ENCODE results near the gene POLR2E. TPM values are rescaled to one million over a fixed set of nuclear protein-coding genes. Genes with fewer than 3 reads are reported as not detected.
A peak's percentile ranks its signal among the peaks of the same experiment; 100 is the strongest.

POLR2E gene
- total RNA-seq, 1 experiment from 2014 or later = 237 TPM

GRCh38 chr19:1087813-1088415 is 7.3 kb downstream of the POLR2E start:
- intact Hi-C loops (cut with micrococcal nuclease; ENCODE audit: unreplicated experiment) = no loop called here
- H3K4me2 ChIP-seq = no peak overlapping the region
- peaks cover 10% of the 10 kb centered on the region for H3K79me2 ChIP-seq (ENCODE audit: low read depth)
- no peaks in the 10 kb centered on the region for H3K27me3 ChIP-seq (ENCODE audit: insufficient read depth, low read depth)
- peaks cover 3% of the 10 kb centered on the region; the same call in 1 of the 2 replicates for H3F3A ChIP-seq (ENCODE audit: insufficient read depth, low read depth)
- no peak overlapping the region for H3K27ac ChIP-seq
- no peak for TF ChIP-seq CTCF (conservative IDR thresholded peaks at IDR 0.05)
- peaks cover 3% of the 10 kb centered on the region; the same call in 1 of the 2 replicates for H3K36me3 ChIP-seq (ENCODE audit: low read depth)
- ChIA-PET POLR2A (ENCODE audit: unreplicated experiment) (no interaction called here), CTCF (no interaction called here)
- no peak overlapping the region for H3K4me3 ChIP-seq
- peaks cover 2% of the 10 kb centered on the region; the same call in 1 of the 2 replicates for H4K20me1 ChIP-seq (ENCODE audit: insufficient read depth)
- H3K4me1 ChIP-seq (replicated peaks; ENCODE audit: insufficient read depth) = no peaks in the 10 kb centered on the region
- no peaks in the 10 kb centered on the region for H3K9me3 ChIP-seq (ENCODE audit: insufficient read depth, low read depth)
- no peak for DNase-seq
- no peaks in the 10 kb centered on the region for H3K9me2 ChIP-seq (ENCODE audit: insufficient read depth)
- BruUV-seq (replicated peaks) = no TSS peak
- H2AFZ ChIP-seq = no peak overlapping the region

GRCh38 chr19:1086613-1087012 is 8.6 kb downstream of the POLR2E start:
- Histone ChIP-seq H3K4me1 (replicated peaks; ENCODE audit: insufficient read depth) (no peaks in the 10 kb centered on the region), H2AFZ (no peak overlapping the region), H4K20me1 (ENCODE audit: insufficient read depth) (no peaks in the 10 kb centered on the region), H3K36me3 (ENCODE audit: low read depth) (0 out of 2 replicates have a peak, but pooled peaks cover 3% of the 10 kb centered on the region), H3K4me2 (no peak overlapping the region), H3K27me3 (ENCODE audit: insufficient read depth, low read depth) (no peaks in the 10 kb centered on the region), H3K9me3 (ENCODE audit: insufficient read depth, low read depth) (no peaks in the 10 kb centered on the region), H3K27ac (no peak overlapping the region), H3K4me3 (no peak overlapping the region), H3K79me2 (ENCODE audit: low read depth) (no peaks in the 10 kb centered on the region), H3F3A (ENCODE audit: insufficient read depth, low read depth) (peaks cover 4% of the 10 kb centered on the region; the same call in 1 of the 2 replicates), H3K9me2 (ENCODE audit: insufficient read depth) (no peaks in the 10 kb centered on the region)
- TF ChIP-seq CTCF (conservative IDR thresholded peaks at IDR 0.05) = no peak
- no peak for TF ChIP-seq EZH2 (IDR thresholded peaks at IDR 0.05; ENCODE audit: low read depth)
- ChIA-PET CTCF (no interaction called here), POLR2A (ENCODE audit: unreplicated experiment) (interaction anchor here (0.7 kb wide), 1 partner anchor 334 kb away, joined by 3 read pairs; no protein-coding TSS in a partner anchor)
- DNase-seq = no peak
- intact Hi-C loops (cut with micrococcal nuclease; ENCODE audit: unreplicated experiment) = no loop called here
- TSS peak; percentile 19 for BruUV-seq (replicated peaks)

- POLR2A ChIA-PET (ENCODE audit: unreplicated experiment) = no interaction called here
- Histone ChIP-seq H3K79me2 (ENCODE audit: low read depth) (no peaks in the 10 kb centered on the region), H3K36me3 (ENCODE audit: low read depth) (0 out of 2 replicates have a peak, but pooled peaks cover 3% of the 10 kb centered on the region), H3K9me2 (ENCODE audit: insufficient read depth) (no peaks in the 10 kb centered on the region), H3F3A (ENCODE audit: insufficient read depth, low read depth) (peaks cover 7% of the 10 kb centered on the region; the same call in 1 of the 2 replicates), H2AFZ (no peak overlapping the region), H3K9me3 (ENCODE audit: insufficient read depth, low read depth) (no peaks in the 10 kb centered on the region), H4K20me1 (ENCODE audit: insufficient read depth) (no peaks in the 10 kb centered on the region), H3K4me1 (replicated peaks; ENCODE audit: insufficient read depth) (no peaks in the 10 kb centered on the region), H3K27ac (no peak overlapping the region), H3K27me3 (ENCODE audit: insufficient read depth, low read depth) (no peaks in the 10 kb centered on the region), H3K4me3 (no peak overlapping the region), H3K4me2 (no peak overlapping the region)
- TF ChIP-seq CTCF (conservative IDR thresholded peaks at IDR 0.05) (no peak), EZH2 (IDR thresholded peaks at IDR 0.05; ENCODE audit: low read depth) (no peak)
- CTCF ChIA-PET = no interaction called here
- BruUV-seq (replicated peaks) = no TSS peak
- no peak for DNase-seq
- intact Hi-C loops (cut with micrococcal nuclease; ENCODE audit: unreplicated experiment) = no loop called here
Measured at GRCh38 chr19:1085676-1086442, 9.3 kb downstream of the POLR2E start.
